CD14-positive monocyte (primary cell): ENCODE data around the gene CD74. TPM values are rescaled to one million over a fixed set of nuclear protein-coding genes. Genes with fewer than 3 reads are reported as not detected.

Experiments used
- DNase-seq, 3 donors: peaks; one replicate each; pipeline ENCODE4 v3.0.0-alpha.2; 2011 to 2022
- H2AFZ ChIP-seq: 2 replicates; pipeline ENCODE4 v1.6.0; 2012; ENCODE audit warnings: mild to moderate bottlenecking, low read depth, low read length, inconsistent platforms; ENCODE audit not compliant: insufficient read depth, poor library complexity, severe bottlenecking
- H3K27ac ChIP-seq, 2 donors: 1 replicate in 1 of 2; 2 replicates in 1 of 2; pipeline ENCODE4 v1.5.1; 2012 to 2013; ENCODE audit warnings: low read length in 2 of 2, control low read depth in 1 of 2, inconsistent platforms in 1 of 2, low read depth in 1 of 2, mild to moderate bottlenecking in 1 of 2
- H3K27me3 ChIP-seq, 2 donors: one replicate each; pipeline versions ENCODE4 v1.6.0 to v1.6.1; 2011 to 2013; ENCODE audit warnings: low read length in 2 of 2; ENCODE audit not compliant: control insufficient read depth in 2 of 2, insufficient read depth in 2 of 2
- H3K36me3 ChIP-seq, 2 donors: replicated peaks in 1 of 2; 1 replicate in 1 of 2; 2 replicates in 1 of 2; pipeline versions ENCODE4 v1.5.1 to v1.6.1; 2012 to 2013; ENCODE audit warnings: low read length in 2 of 2, control low read depth in 1 of 2, inconsistent platforms in 1 of 2, mild to moderate bottlenecking in 1 of 2; ENCODE audit not compliant: insufficient read depth in 2 of 2, control insufficient read depth in 1 of 2
- H3K4me1 ChIP-seq, 2 donors: 1 replicate in 1 of 2; 2 replicates in 1 of 2; pipeline versions ENCODE4 v1.5.1 to v1.6.1; 2012 to 2013; ENCODE audit warnings: low read length in 2 of 2, control low read depth in 1 of 2, inconsistent platforms in 1 of 2, mild to moderate bottlenecking in 1 of 2, moderate library complexity in 1 of 2; ENCODE audit not compliant: insufficient read depth in 2 of 2, control insufficient read depth in 1 of 2
- H3K4me2 ChIP-seq: replicated peaks from 2 replicates; pipeline ENCODE3; 2012; ENCODE audit warnings: low read length, moderate library complexity, mild to moderate bottlenecking; ENCODE audit not compliant: poor library complexity, severe bottlenecking; ENCODE audit errors: extremely low read depth
- H3K4me3 ChIP-seq, 3 experiments: fragments of 200-600 bp in 1 of 3; sonication (generic) in 1 of 3; replicated peaks in 1 of 3; 1 replicate in 2 of 3; 2 replicates in 1 of 3; pipeline ENCODE4 v1.5.1; 2011 to 2013; ENCODE audit warnings: low read length in 3 of 3, mild to moderate bottlenecking in 3 of 3, control low read depth in 2 of 3, low read depth in 2 of 3, inconsistent platforms in 1 of 3, moderate library complexity in 1 of 3
- H3K79me2 ChIP-seq: 2 replicates; pipeline ENCODE4 v1.6.0; 2012; ENCODE audit warnings: mild to moderate bottlenecking, control low read depth, inconsistent platforms, low read length, moderate library complexity; ENCODE audit not compliant: insufficient read depth
- H3K9ac ChIP-seq: 2 replicates; pipeline ENCODE4 v1.6.0; 2017; ENCODE audit warnings: low read length, mild to moderate bottlenecking; ENCODE audit not compliant: insufficient read depth, poor library complexity, severe bottlenecking
- H3K9me3 ChIP-seq, 2 donors: replicated peaks in 1 of 2; 1 replicate in 1 of 2; 2 replicates in 1 of 2; pipeline versions ENCODE4 v1.5.1 to v1.6.1; 2012 to 2013; ENCODE audit warnings: low read length in 2 of 2, control low read depth in 1 of 2; ENCODE audit not compliant: control insufficient read depth in 1 of 2, insufficient read depth in 1 of 2
- H4K20me1 ChIP-seq: 2 replicates; pipeline ENCODE4 v1.6.0; 2012; ENCODE audit warnings: mild to moderate bottlenecking, low read length, control low read depth, moderate library complexity; ENCODE audit not compliant: insufficient read depth
- H3K27ac Mint-ChIP-seq, 7 donors: one replicate each; pipeline ENCODE4 v1.8.0; 2020; ENCODE audit warnings: mild to moderate bottlenecking in 7 of 7, mixed read lengths in 7 of 7, moderate library complexity in 6 of 7, inconsistent platforms in 2 of 7
- H3K27me3 Mint-ChIP-seq, 3 donors: one replicate each; pipeline ENCODE4 v1.8.0; 2021 to 2022; ENCODE audit warnings: low read depth in 3 of 3, mild to moderate bottlenecking in 3 of 3, mixed read lengths in 3 of 3, moderate library complexity in 3 of 3, inconsistent platforms in 1 of 3
- H3K36me3 Mint-ChIP-seq, 2 donors: one replicate each; pipeline ENCODE4 v1.8.0; 2020; ENCODE audit warnings: mixed read lengths in 2 of 2, inconsistent platforms in 1 of 2, mild to moderate bottlenecking in 1 of 2
- H3K4me1 Mint-ChIP-seq: one replicate; pipeline ENCODE4 v1.8.0; 2020; ENCODE audit warnings: mild to moderate bottlenecking, mixed read lengths
- H3K4me3 Mint-ChIP-seq, 2 donors: one replicate each; pipeline ENCODE4 v1.8.0; 2020; ENCODE audit warnings: mild to moderate bottlenecking in 2 of 2, mixed read lengths in 2 of 2, moderate library complexity in 1 of 2
- H3K9me3 Mint-ChIP-seq, 7 donors: one replicate each; pipeline ENCODE4 v1.8.0; 2020 to 2022; ENCODE audit warnings: mixed read lengths in 7 of 7, mild to moderate bottlenecking in 6 of 7, moderate library complexity in 6 of 7, inconsistent platforms in 2 of 7
- WGBS: methylation state at CpG from one replicate; pipeline ENCODE4 v1.1.5; 2013; ENCODE audit warnings: missing lambda C conversion rate; ENCODE audit not compliant: insufficient coverage; 5-methylcytosine and 5-hydroxymethylcytosine counted together
- intact Hi-C, 2 donors: fragments of 100-400 bp; cut with micrococcal nuclease; formaldehyde crosslinking; loops; one replicate each; pipeline versions ENCODE4 v1.15.0 to v1.15.1; 2023
- polyA plus RNA-seq, 3 donors: library from polyadenylated mRNA; depleted of rRNA in 1 of 3; unstranded in 2 of 3; stranded (reverse) in 1 of 3; fragments of 300-500 nt in 2 of 3; fragments of >200 nt in 1 of 3; fragmentation: Illumina TruSeq in 2 of 3; gene quantifications; 1 replicate in 2 of 3; 2 replicates in 1 of 3; pipeline ENCODE4 v1.2.3, GENCODE V29; 2012 to 2021
- TF ChIP-seq, protein P1 (sequence below): fragments of 200-600 bp; IDR thresholded peaks from one replicate; pipeline ENCODE4 v1.8.0; 2022; ENCODE audit warnings: antibody characterized with exemption, mild to moderate bottlenecking

CD74 gene
- polyA plus RNA-seq, 3 donors = 3,498 to 7,550 (median 4,939) TPM

DNA sequence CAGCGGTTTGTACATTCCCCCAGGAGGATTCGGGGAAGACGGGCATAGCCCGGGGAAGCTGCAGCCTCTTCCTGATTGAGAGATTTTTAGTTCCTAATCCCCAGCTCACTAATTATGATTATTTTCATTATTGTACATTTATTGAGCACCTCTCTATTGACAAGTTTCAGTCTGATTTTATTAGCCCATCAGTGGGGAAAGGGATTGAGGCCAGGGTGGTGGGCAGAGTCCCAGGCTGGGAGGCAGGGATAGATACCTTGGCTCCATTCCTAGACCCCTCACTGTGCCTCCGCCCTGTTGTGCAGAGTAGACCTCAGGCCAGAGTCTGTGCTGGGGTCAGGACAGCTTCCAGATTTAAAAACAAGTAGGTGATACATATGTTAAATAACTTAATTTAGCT is 28.0 kb downstream of the CD74 start:
- intact Hi-C loops = no loop called here
- H3K4me1 ChIP-seq = no peaks in the 10 kb centered on the region
- no peak overlapping the region for H2AFZ ChIP-seq
- DNase-seq = no peak
- peaks cover 94 to 100% of the 10 kb centered on the region in 2 donors for H3K36me3 ChIP-seq
- no peaks in the 10 kb centered on the region for H3K9me3 ChIP-seq
- no peak overlapping the region for H3K9ac ChIP-seq
- H4K20me1 ChIP-seq = no peaks in the 10 kb centered on the region
- WGBS = no CpG with 5 or more reads among the region's 5 CpGs
- no peaks in the 10 kb centered on the region for H3K79me2 ChIP-seq
- Mint-ChIP-seq H3K4me1 (no peaks in the 10 kb centered on the region), H3K27ac (no peak overlapping the region), H3K9me3 (peaks cover 0 to 2% (median 0%) of the 10 kb centered on the region in 7 donors), H3K36me3 (peaks cover 92 to 97% of the 10 kb centered on the region in 2 donors), H3K4me3 (no peak overlapping the region), H3K27me3 (no peaks in the 10 kb centered on the region)
- TF ChIP-seq, protein P1, sequence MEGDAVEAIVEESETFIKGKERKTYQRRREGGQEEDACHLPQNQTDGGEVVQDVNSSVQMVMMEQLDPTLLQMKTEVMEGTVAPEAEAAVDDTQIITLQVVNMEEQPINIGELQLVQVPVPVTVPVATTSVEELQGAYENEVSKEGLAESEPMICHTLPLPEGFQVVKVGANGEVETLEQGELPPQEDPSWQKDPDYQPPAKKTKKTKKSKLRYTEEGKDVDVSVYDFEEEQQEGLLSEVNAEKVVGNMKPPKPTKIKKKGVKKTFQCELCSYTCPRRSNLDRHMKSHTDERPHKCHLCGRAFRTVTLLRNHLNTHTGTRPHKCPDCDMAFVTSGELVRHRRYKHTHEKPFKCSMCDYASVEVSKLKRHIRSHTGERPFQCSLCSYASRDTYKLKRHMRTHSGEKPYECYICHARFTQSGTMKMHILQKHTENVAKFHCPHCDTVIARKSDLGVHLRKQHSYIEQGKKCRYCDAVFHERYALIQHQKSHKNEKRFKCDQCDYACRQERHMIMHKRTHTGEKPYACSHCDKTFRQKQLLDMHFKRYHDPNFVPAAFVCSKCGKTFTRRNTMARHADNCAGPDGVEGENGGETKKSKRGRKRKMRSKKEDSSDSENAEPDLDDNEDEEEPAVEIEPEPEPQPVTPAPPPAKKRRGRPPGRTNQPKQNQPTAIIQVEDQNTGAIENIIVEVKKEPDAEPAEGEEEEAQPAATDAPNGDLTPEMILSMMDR = no peak
- H3K4me3 ChIP-seq = no peak overlapping the region
- no peak overlapping the region for H3K4me2 ChIP-seq
- no peaks in the 10 kb centered on the region for H3K27me3 ChIP-seq
- H3K27ac ChIP-seq = no peak overlapping the region

DNA sequence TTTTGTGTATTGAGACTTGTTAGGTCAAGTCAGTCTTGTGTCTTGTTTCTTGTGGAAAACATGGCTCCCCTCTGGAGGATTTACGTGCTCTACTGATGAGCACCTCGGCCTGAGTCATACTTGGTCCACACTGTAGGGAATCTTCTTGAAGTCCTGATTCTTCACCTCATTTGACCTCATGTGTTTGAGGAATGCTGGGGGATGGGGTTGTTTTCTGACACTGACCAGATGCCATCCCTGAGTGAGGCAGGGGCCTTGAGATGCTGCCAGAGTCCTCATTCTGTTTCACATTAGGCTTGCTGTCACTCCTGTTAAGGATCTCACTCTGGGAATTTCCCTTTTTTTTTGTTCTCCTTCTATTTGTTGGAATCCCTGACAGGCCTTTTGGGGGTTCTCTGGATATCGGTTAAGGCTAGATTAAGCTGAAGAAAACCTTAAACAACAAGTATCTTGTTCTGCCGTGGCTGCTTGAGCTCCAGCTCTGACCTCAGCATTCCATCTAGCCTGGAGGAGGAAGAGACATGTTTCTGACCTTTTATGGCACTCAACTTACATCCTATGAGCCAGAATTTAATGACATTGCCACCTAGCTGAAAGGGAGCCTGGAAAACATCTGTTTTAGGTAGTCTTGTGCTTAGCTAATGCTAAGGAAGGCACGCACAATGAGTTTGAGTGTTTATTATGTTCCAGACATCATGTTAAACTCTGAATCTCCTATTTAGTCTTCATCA is 34.6 kb downstream of the CD74 start:
- Mint-ChIP-seq H3K4me1 (no peaks in the 10 kb centered on the region), H3K36me3 (peaks cover 93 to 100% of the 10 kb centered on the region in 2 donors), H3K9me3 (no peaks in the 10 kb centered on the region), H3K4me3 (no peak overlapping the region), H3K27me3 (peaks cover 0 to 2% (median 0%) of the 10 kb centered on the region in 3 donors), H3K27ac (peak overlapping the region in 2 of 7 donors; percentile 26 to 51)
- Histone ChIP-seq H3K27me3 (no peaks in the 10 kb centered on the region), H3K9me3 (no peaks in the 10 kb centered on the region), H3K27ac (peak overlapping the region in 1 of 2 donors; percentile 20), H3K4me2 (no peak overlapping the region), H3K79me2 (no peaks in the 10 kb centered on the region), H3K9ac (no peak overlapping the region), H3K4me1 (no peaks in the 10 kb centered on the region), H2AFZ (no peak overlapping the region), H3K4me3 (no peak overlapping the region), H4K20me1 (no peaks in the 10 kb centered on the region), H3K36me3 (peaks cover 96 to 100% of the 10 kb centered on the region in 2 donors)
- TF ChIP-seq, protein P1 = no peak
- no peak for DNase-seq
- intact Hi-C loops = no loop called here
- 100% methylated on average over 1 of the region's 5 CpGs for WGBS
